CD4-positive, alpha-beta T cell (primary cell): ENCODE data around the gene LCNL1. TPM values are rescaled to one million over a fixed set of nuclear protein-coding genes. Genes with fewer than 3 reads are reported as not detected.
A peak's percentile ranks its signal among the peaks of the same experiment; 100 is the strongest.

ENCODE experiments used
- ATAC-seq: fragments of 200-7000 bp; cut with Tn5 transposase; one replicate; pipeline ENCODE4 v1.10.0; 2022; ENCODE audit warnings: mild to moderate bottlenecking; ENCODE audit not compliant: poor library complexity
- CTCF ChIA-PET: fragments of 350-600 bp; sonication (Branson Sonifier 250); formaldehyde crosslinking; loops from one replicate; lab custom pipeline; 2021; ENCODE audit warnings: antibody characterized with exemption, inconsistent platforms; lab: Charles Lee
- POLR2A ChIA-PET: fragments of 350-600 bp; sonication (Branson Sonifier 250); formaldehyde crosslinking; loops from one replicate; lab custom pipeline; 2021; ENCODE audit warnings: antibody characterized with exemption, inconsistent platforms; lab: Charles Lee
- DNase-seq, 14 experiments: peaks; one replicate each; pipeline ENCODE4 v3.0.0-alpha.2; 2013 to 2020; ENCODE audit warnings: mixed read lengths in 2 of 14
- H3K27ac ChIP-seq, 2 donors: one replicate each; pipeline versions ENCODE4 v1.5.1 to v1.7.0; 2013; ENCODE audit warnings: low read length in 2 of 2, low read depth in 1 of 2, mild to moderate bottlenecking in 1 of 2
- H3K27me3 ChIP-seq, 2 experiments: 1 replicate in 1 of 2; 2 replicates in 1 of 2; pipeline versions ENCODE4 v1.6.1 to v1.7.0; 2013; ENCODE audit warnings: low read length in 2 of 2, control low read depth in 1 of 2, mild to moderate bottlenecking in 1 of 2, moderate library complexity in 1 of 2; ENCODE audit not compliant: insufficient read depth in 2 of 2, control insufficient read depth in 1 of 2
- H3K36me3 ChIP-seq: one replicate; pipeline ENCODE4 v1.6.1; 2013; ENCODE audit warnings: low read length, control low read depth; ENCODE audit not compliant: insufficient read depth
- H3K4me1 ChIP-seq: one replicate; pipeline ENCODE4 v1.6.1; 2013; ENCODE audit warnings: low read length, control low read depth; ENCODE audit not compliant: insufficient read depth
- H3K4me3 ChIP-seq: one replicate; pipeline ENCODE4 v1.5.1; 2013; ENCODE audit warnings: mild to moderate bottlenecking, low read length, moderate library complexity
- H3K9me3 ChIP-seq, 2 experiments: 1 replicate in 1 of 2; 2 replicates in 1 of 2; pipeline versions ENCODE4 v1.6.1 to v1.7.0; 2013; ENCODE audit warnings: low read length in 2 of 2, mild to moderate bottlenecking in 2 of 2, control low read depth in 1 of 2, moderate library complexity in 1 of 2; ENCODE audit not compliant: control insufficient read depth in 1 of 2, insufficient read depth in 1 of 2
- H3K27ac Mint-ChIP-seq: one replicate; pipeline ENCODE4 v1.8.0; 2020; ENCODE audit warnings: mixed read lengths
- H3K27me3 Mint-ChIP-seq: one replicate; pipeline ENCODE4 v1.8.0; 2021; ENCODE audit warnings: mixed read lengths
- H3K36me3 Mint-ChIP-seq: one replicate; pipeline ENCODE4 v1.8.0; 2021; ENCODE audit warnings: low read depth, mixed read lengths
- H3K4me1 Mint-ChIP-seq: one replicate; pipeline ENCODE4 v1.8.0; 2021; ENCODE audit warnings: low read depth, mixed read lengths
- H3K4me3 Mint-ChIP-seq: one replicate; pipeline ENCODE4 v1.8.0; 2020; ENCODE audit warnings: mild to moderate bottlenecking, mixed read lengths
- H3K9me3 Mint-ChIP-seq: one replicate; pipeline ENCODE4 v1.8.0; 2020; ENCODE audit warnings: mixed read lengths
- CTCF ChIP-seq: fragments of 200-600 bp; IDR thresholded peaks from one replicate; pipeline ENCODE4 v1.8.0; 2022; ENCODE audit warnings: antibody characterized with exemption, mild to moderate bottlenecking
- intact Hi-C, 2 experiments: fragments of 100-400 bp; cut with DNase I in 1 of 2; cut with micrococcal nuclease in 1 of 2; formaldehyde crosslinking; loops; one replicate each; pipeline versions ENCODE4 v1.15.1 to v1.9.0; 2023 to 2025; cut with DNase I, micrococcal nuclease
- total RNA-seq, 174 experiments: library from RNA in 2 of 174; stranded (reverse) in 2 of 174; gene quantifications; one replicate each; pipeline ENCODE4 v1.2.3 and lab custom pipeline; 2021 to 2026

The LCNL1 gene
- total RNA-seq, 2 experiments from 2014 or later: 0.93 to 1.0 TPM

GRCh38 chr9:137034039-137034708, 51.4 kb downstream of the LCNL1 start:
- no peaks in the 10 kb centered on the region for H3K9me3 Mint-ChIP-seq
- H3K4me3 Mint-ChIP-seq: peak overlapping the region; percentile 68
- TF ChIP-seq CTCF: no peak
- no peaks in the 10 kb centered on the region for H3K27me3 Mint-ChIP-seq
- Histone ChIP-seq H3K9me3 (no peaks in the 10 kb centered on the region), H3K36me3 (no peaks in the 10 kb centered on the region), H3K27me3 (no peaks in the 10 kb centered on the region), H3K4me3 (peak overlapping the region; percentile 68), H3K27ac (peak overlapping the region; percentile 29 to 60), H3K4me1 (peaks cover 59% of the 10 kb centered on the region)
- intact Hi-C loops: loop anchor here in 1 of 2 experiments (2.0 kb wide), 2 partner anchors 29 to 189 kb away; no protein-coding TSS in a partner anchor
- H3K4me1 Mint-ChIP-seq: peaks cover 47% of the 10 kb centered on the region
- no peaks in the 10 kb centered on the region for H3K36me3 Mint-ChIP-seq
- H3K27ac Mint-ChIP-seq: peak overlapping the region; percentile 64
- POLR2A ChIA-PET: interaction anchor here (0.7 to 2.4 kb wide), 12 partner anchors 10 to 248 kb away, joined by 3 to 9 read pairs (median 4); partner anchors contain the start of genes AJM1, MAN1B1, TMEM141 and UAP1L1
- CTCF ChIA-PET: interaction anchor here (0.6 to 2.9 kb wide), 20 partner anchors 10 to 307 kb away, joined by 3 to 20 read pairs (median 6); partner anchors contain the start of genes AJM1, CLIC3, NELFB and NPDC1
- peak in 1 of 14 experiments; percentile 52 for DNase-seq
- ATAC-seq: no peak

- Histone ChIP-seq H3K27ac (peak overlapping the region; percentile 29 to 60), H3K4me1 (peaks cover 52% of the 10 kb centered on the region), H3K4me3 (peak overlapping the region; percentile 51), H3K9me3 (no peaks in the 10 kb centered on the region), H3K27me3 (no peaks in the 10 kb centered on the region), H3K36me3 (no peaks in the 10 kb centered on the region)
- peak; percentile 95 for TF ChIP-seq CTCF
- H3K27ac Mint-ChIP-seq: peak overlapping the region; percentile 64
- peak overlapping the region; percentile 68 for H3K4me3 Mint-ChIP-seq
- CTCF ChIA-PET: interaction anchor here (0.6 to 2.9 kb wide), 35 partner anchors 9 to 494 kb away, joined by 3 to 20 read pairs (median 4); partner anchors contain the start of genes AJM1, CLIC3, MAN1B1 and NELFB
- peaks cover 41% of the 10 kb centered on the region for H3K4me1 Mint-ChIP-seq
- no peaks in the 10 kb centered on the region for H3K9me3 Mint-ChIP-seq
- no peaks in the 10 kb centered on the region for H3K36me3 Mint-ChIP-seq
- intact Hi-C loops: loop anchor here (1.0 to 2.0 kb wide), 4 partner anchors 30 to 248 kb away; partner anchors contain the start of gene AJM1 (in 1 of the 2)
- ATAC-seq (peak; percentile 88), DNase-seq (peak; percentile 80 to 95 (median 84))
- no peaks in the 10 kb centered on the region for H3K27me3 Mint-ChIP-seq
- POLR2A ChIA-PET: interaction anchor here (0.6 to 2.4 kb wide), 19 partner anchors 10 to 308 kb away, joined by 3 to 9 read pairs (median 4); partner anchors contain the start of genes AJM1, FBXW5, LCN12 and MAN1B1
Observed at GRCh38 chr9:137034709-137035506, 52.1 kb downstream of the LCNL1 start.

Other genes with a start within 250 kb of the LCNL1 start
- gene LCN10, start 240.1 kb upstream of the LCNL1 start, total RNA-seq: not detected
- gene LCN6, start 234.5 kb upstream of the LCNL1 start, total RNA-seq: not detected
- not detected for gene LCN8, start 224.8 kb upstream of the LCNL1 start, total RNA-seq
- gene LCN15, start 218.5 kb upstream of the LCNL1 start, total RNA-seq: not detected
- gene TMEM141, start 191.6 kb upstream of the LCNL1 start, total RNA-seq: 10 to 100 TPM; 14.6 to 17.1 TPM
- 1 to 10 TPM; 3.0 to 4.6 TPM for gene CCDC183, start 186.7 kb upstream of the LCNL1 start, total RNA-seq
- 10 to 100 TPM; 46.4 to 48.5 TPM for gene RABL6, start 175.0 kb upstream of the LCNL1 start, total RNA-seq
- gene AJM1, start 140.5 kb upstream of the LCNL1 start, total RNA-seq: 1 to 10 TPM; 1.1 to 1.2 TPM
- 10 to 100 TPM; 13.6 to 17.8 TPM for gene PHPT1, start 133.6 kb upstream of the LCNL1 start, total RNA-seq
- 1 to 10 TPM; 2.2 to 3.4 TPM for gene MAMDC4, start 130.6 kb upstream of the LCNL1 start, total RNA-seq
- 100 to 1,000 TPM; 215 to 220 TPM for gene EDF1, start 116.7 kb upstream of the LCNL1 start, total RNA-seq
- 10 to 100 TPM; 10.6 to 11.6 TPM for gene TRAF2, start 96.5 kb upstream of the LCNL1 start, total RNA-seq
- gene FBXW5, start 38.3 kb upstream of the LCNL1 start, total RNA-seq: 10 to 100 TPM; 41.0 to 41.7 TPM
- not detected for gene C8G, start 37.8 kb upstream of the LCNL1 start, total RNA-seq
- 1 to 10 TPM; 1.3 to 1.5 TPM for gene LCN12, start 30.7 kb upstream of the LCNL1 start, total RNA-seq
- gene PTGDS, start 5.5 kb upstream of the LCNL1 start, total RNA-seq: 10 to 100 TPM; 40.6 to 41.0 TPM
- gene PAXX, start 9.4 kb downstream of the LCNL1 start, total RNA-seq: 10 to 100 TPM; 67.0 to 67.8 TPM
- gene CLIC3, start 13.6 kb downstream of the LCNL1 start, total RNA-seq: 1 to 10 TPM; 2.1 to 2.8 TPM
- 10 to 100 TPM; 80.1 to 86.8 TPM for gene ABCA2, start 45.2 kb downstream of the LCNL1 start, total RNA-seq
- 1 to 10 TPM; 1.7 to 1.8 TPM for gene FUT7, start 49.1 kb downstream of the LCNL1 start, total RNA-seq
- gene NPDC1, start 63.2 kb downstream of the LCNL1 start, total RNA-seq: 10 to 100 TPM; 15.3 to 16.0 TPM
- gene ENTPD2, start 71.1 kb downstream of the LCNL1 start, total RNA-seq: not detected
- gene SAPCD2, start 87.6 kb downstream of the LCNL1 start, total RNA-seq: under 1 TPM; 0.17 to 0.19 TPM
- 1 to 10 TPM; 6.5 to 6.8 TPM for gene UAP1L1, start 94.5 kb downstream of the LCNL1 start, total RNA-seq
- gene MAN1B1, start 104.0 kb downstream of the LCNL1 start, total RNA-seq: 10 to 100 TPM; 60.9 to 66.9 TPM
- 100 to 1,000 TPM; 344 to 349 TPM for gene DPP7, start 131.7 kb downstream of the LCNL1 start, total RNA-seq
- gene GRIN1, start 156.2 kb downstream of the LCNL1 start, total RNA-seq: not detected
- not detected for gene LRRC26, start 187.1 kb downstream of the LCNL1 start, total RNA-seq
- gene TMEM210, start 189.1 kb downstream of the LCNL1 start, total RNA-seq: not detected
- gene ANAPC2, start 205.6 kb downstream of the LCNL1 start, total RNA-seq: 100 to 1,000 TPM; 144 to 149 TPM
- gene SSNA1, start 205.7 kb downstream of the LCNL1 start, total RNA-seq: 10 to 100 TPM; 30.1 to 30.5 TPM
- gene TPRN, start 217.7 kb downstream of the LCNL1 start, total RNA-seq: 1 to 10 TPM; 6.1 to 8.6 TPM
- gene TMEM203, start 222.7 kb downstream of the LCNL1 start, total RNA-seq: 10 to 100 TPM; 18.2 to 18.7 TPM
- 10 to 100 TPM; 22.8 to 25.3 TPM for gene NDOR1, start 222.7 kb downstream of the LCNL1 start, total RNA-seq
- gene RNF208, start 239.2 kb downstream of the LCNL1 start, total RNA-seq: under 1 TPM; 0.66 to 0.67 TPM
- gene CYSRT1, start 242.2 kb downstream of the LCNL1 start, total RNA-seq: under 1 TPM; 0.33 to 0.42 TPM
- under 1 TPM in 1 of 2 experiments, not detected in 1; 0.14 TPM for gene RNF224, start 244.5 kb downstream of the LCNL1 start, total RNA-seq
- not detected for gene SLC34A3, start 247.9 kb downstream of the LCNL1 start, total RNA-seq